ENCODE results near the gene KLHL29.

Gene KLHL29

GRCh38 chr2:23496456-23496855 lies 111.5 kb downstream of the KLHL29 start:
- Histone ChIP-seq H3K9me2 (replicated peaks; ENCODE audit: low read depth, low read length) (no peaks in the 10 kb centered on the region), H3K79me2 (ENCODE audit: insufficient read depth, low read length) (no peaks in the 10 kb centered on the region), H3K4me2 (ENCODE audit: low read depth, low read length, poor library complexity, severe bottlenecking) (peak overlapping the region; percentile 48), H2AFZ (ENCODE audit: low read length) (no peak overlapping the region), H4K20me1 (ENCODE audit: insufficient read depth, low read length, poor library complexity, severe bottlenecking) (no peaks in the 10 kb centered on the region), H3F3A (ENCODE audit: low read depth) (no peaks in the 10 kb centered on the region), H3K9ac (ENCODE audit: low read depth, low read length, poor library complexity, severe bottlenecking) (no peak overlapping the region), H3K27me3 (ENCODE audit: insufficient read depth, low read length, poor library complexity, severe bottlenecking) (no peaks in the 10 kb centered on the region), H3K36me3 (ENCODE audit: insufficient read depth, low read length) (no peaks in the 10 kb centered on the region), H3K9me3 (ENCODE audit: insufficient read depth, low read depth, low read length) (no peaks in the 10 kb centered on the region), H3K4me1 (ENCODE audit: insufficient read depth, low read length, poor library complexity, severe bottlenecking) (peaks cover 20% of the 10 kb centered on the region), H3K4me3 (ENCODE audit: low read length, poor library complexity, severe bottlenecking) (no peak overlapping the region)
- no peak for TF ChIP-seq EZH2phosphoT487 (IDR thresholded peaks at IDR 0.05; ENCODE audit: borderline replicate concordance)
- no peak for TF ChIP-seq CTCF (conservative IDR thresholded peaks at IDR 0.05; ENCODE audit: low read length)

GRCh38 chr2:23497063-23497462 lies 112.1 kb downstream of the KLHL29 start:
- H3K4me1 ChIP-seq (ENCODE audit: insufficient read depth, low read length, poor library complexity, severe bottlenecking): peaks cover 20% of the 10 kb centered on the region
- H3K27me3 ChIP-seq (ENCODE audit: insufficient read depth, low read length, poor library complexity, severe bottlenecking): no peaks in the 10 kb centered on the region
- H2AFZ ChIP-seq (ENCODE audit: low read length): no peak overlapping the region
- no peak overlapping the region for H3K4me3 ChIP-seq (ENCODE audit: low read length, poor library complexity, severe bottlenecking)
- H3F3A ChIP-seq (ENCODE audit: low read depth): no peaks in the 10 kb centered on the region
- no peaks in the 10 kb centered on the region for H3K79me2 ChIP-seq (ENCODE audit: insufficient read depth, low read length)
- TF ChIP-seq CTCF (conservative IDR thresholded peaks at IDR 0.05; ENCODE audit: low read length) (no peak), EZH2phosphoT487 (IDR thresholded peaks at IDR 0.05; ENCODE audit: borderline replicate concordance) (no peak)
- no peaks in the 10 kb centered on the region for H3K9me3 ChIP-seq (ENCODE audit: insufficient read depth, low read depth, low read length)
- H3K9me2 ChIP-seq (replicated peaks; ENCODE audit: low read depth, low read length): no peaks in the 10 kb centered on the region
- H4K20me1 ChIP-seq (ENCODE audit: insufficient read depth, low read length, poor library complexity, severe bottlenecking): no peaks in the 10 kb centered on the region
- no peaks in the 10 kb centered on the region for H3K36me3 ChIP-seq (ENCODE audit: insufficient read depth, low read length)
- peak overlapping the region; percentile 48 for H3K4me2 ChIP-seq (ENCODE audit: low read depth, low read length, poor library complexity, severe bottlenecking)
- no peak overlapping the region for H3K9ac ChIP-seq (ENCODE audit: low read depth, low read length, poor library complexity, severe bottlenecking)

GRCh38 chr2:23497536-23497935 lies 112.6 kb downstream of the KLHL29 start:
- H3K9me3 ChIP-seq (ENCODE audit: insufficient read depth, low read depth, low read length): no peaks in the 10 kb centered on the region
- H3K4me3 ChIP-seq (ENCODE audit: low read length, poor library complexity, severe bottlenecking): no peak overlapping the region
- no peaks in the 10 kb centered on the region for H3K79me2 ChIP-seq (ENCODE audit: insufficient read depth, low read length)
- H3K36me3 ChIP-seq (ENCODE audit: insufficient read depth, low read length): no peaks in the 10 kb centered on the region
- no peaks in the 10 kb centered on the region for H3K9me2 ChIP-seq (replicated peaks; ENCODE audit: low read depth, low read length)
- no peaks in the 10 kb centered on the region for H3K27me3 ChIP-seq (ENCODE audit: insufficient read depth, low read length, poor library complexity, severe bottlenecking)
- peaks cover 20% of the 10 kb centered on the region for H3K4me1 ChIP-seq (ENCODE audit: insufficient read depth, low read length, poor library complexity, severe bottlenecking)
- no peaks in the 10 kb centered on the region for H4K20me1 ChIP-seq (ENCODE audit: insufficient read depth, low read length, poor library complexity, severe bottlenecking)
- H3F3A ChIP-seq (ENCODE audit: low read depth): no peaks in the 10 kb centered on the region
- no peak for TF ChIP-seq EZH2phosphoT487 (IDR thresholded peaks at IDR 0.05; ENCODE audit: borderline replicate concordance)
- no peak for TF ChIP-seq CTCF (conservative IDR thresholded peaks at IDR 0.05; ENCODE audit: low read length)
- H3K4me2 ChIP-seq (ENCODE audit: low read depth, low read length, poor library complexity, severe bottlenecking): peak overlapping the region; percentile 48
- H2AFZ ChIP-seq (ENCODE audit: low read length): no peak overlapping the region
- H3K9ac ChIP-seq (ENCODE audit: low read depth, low read length, poor library complexity, severe bottlenecking): no peak overlapping the region

All from Loucy (cell line).